ENCODE measurements around the gene HSPB2.

Gene HSPB2

GRCh38 chr11:111939836-111940604 lies 27.5 kb downstream of the HSPB2 start:
- no peak for DNase-seq

- DNase-seq, result no peak
These were observed 29.4 kb downstream of the HSPB2 start for GRCh38 chr11:111941963-111942362.

DNA sequence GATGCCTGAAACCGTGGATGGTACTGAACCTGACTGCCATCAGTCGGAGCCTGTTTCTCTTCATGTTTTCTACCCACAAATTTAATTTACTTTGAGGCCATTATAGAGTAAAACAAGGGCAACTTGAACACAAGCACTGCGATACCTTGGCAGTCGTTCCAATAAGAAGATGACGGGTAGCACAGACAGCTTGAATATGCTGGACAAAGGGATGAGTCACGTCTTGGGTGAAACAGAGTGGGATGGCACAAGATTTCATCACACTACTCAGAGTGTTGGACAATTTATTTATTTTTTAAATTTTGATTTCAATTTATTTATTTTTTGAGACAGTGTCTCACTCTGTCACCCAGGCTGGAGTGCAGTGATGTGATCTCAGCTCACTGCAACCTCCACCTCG lies 30.3 kb downstream of the HSPB2 start:
- DNase-seq, result no peak

GRCh38 chr11:111944139-111944538 lies 31.6 kb downstream of the HSPB2 start:
- no peak for DNase-seq

- no peak for DNase-seq
These were observed 32.1 kb downstream of the HSPB2 start for GRCh38 chr11:111944651-111945051.

- DNase-seq, result no peak
These were observed 32.7 kb downstream of the HSPB2 start for GRCh38 chr11:111945198-111945597.

GRCh38 chr11:111946499-111946898 lies 34.0 kb downstream of the HSPB2 start:
- no peak for DNase-seq

DNA sequence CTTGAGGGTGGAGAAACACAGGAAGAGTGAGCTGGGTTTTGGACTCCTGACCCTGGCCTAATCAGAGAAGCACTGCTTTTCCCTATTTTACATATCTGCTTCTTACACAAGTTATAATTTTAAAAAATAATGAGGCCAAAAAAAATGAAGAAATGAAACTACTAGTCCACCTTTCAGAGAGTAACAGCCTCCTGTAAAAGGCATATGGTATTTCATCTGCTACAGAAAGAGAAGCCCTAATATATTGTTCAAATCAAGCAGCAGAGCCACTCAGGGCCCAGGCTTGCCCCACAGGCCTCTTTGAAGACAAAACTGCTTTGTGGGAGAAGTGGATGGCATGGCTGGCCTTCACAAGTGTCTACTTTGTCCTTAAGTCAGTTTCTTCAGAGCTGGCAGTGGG lies 34.6 kb downstream of the HSPB2 start:
- no peak for DNase-seq

DNA sequence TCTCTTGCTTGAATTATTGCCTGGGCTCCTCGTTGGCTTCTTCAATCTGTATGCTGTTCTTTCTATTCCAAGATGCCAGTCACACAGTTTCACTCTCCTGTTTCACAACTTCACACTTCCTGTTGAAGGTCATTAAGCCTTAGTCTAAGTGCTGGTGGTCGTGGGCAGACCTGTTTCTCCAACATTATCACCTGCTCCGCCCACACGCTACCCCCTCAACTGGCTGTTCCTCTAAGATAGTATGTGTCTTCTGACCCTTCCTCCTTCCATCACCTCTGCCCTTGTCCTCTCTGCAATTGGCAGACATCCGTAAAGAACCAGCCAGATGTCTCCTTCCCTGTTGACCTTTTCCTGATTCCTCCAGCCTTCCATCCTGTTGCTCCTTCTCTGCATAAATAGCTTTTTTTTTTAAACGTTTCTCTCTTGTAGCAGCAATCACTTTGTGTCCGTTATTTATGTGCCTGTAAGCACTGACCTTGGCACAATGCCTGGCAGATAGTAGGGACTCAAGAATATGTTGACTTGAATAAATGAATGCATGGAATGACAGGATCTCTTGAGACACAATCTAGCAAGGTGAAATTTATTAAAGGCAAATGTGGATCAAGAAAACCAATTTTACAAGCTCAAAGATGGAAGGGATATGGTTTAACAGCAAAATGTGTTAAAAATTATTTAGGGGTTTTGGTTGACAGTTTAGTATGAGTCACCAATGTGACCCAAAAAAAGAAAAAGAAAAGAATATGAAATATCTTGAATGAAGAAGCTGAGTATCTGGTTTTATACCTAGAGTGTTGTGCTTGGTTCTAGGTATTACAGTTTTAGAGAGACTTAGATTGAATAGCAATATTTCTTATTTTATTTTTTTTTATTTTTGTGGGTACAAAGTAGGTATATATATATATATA lies 37.2 kb downstream of the HSPB2 start:
- no peak for DNase-seq

GRCh38 chr11:111951565-111951964 lies 39.0 kb downstream of the HSPB2 start:
- no peak for DNase-seq

DNA sequence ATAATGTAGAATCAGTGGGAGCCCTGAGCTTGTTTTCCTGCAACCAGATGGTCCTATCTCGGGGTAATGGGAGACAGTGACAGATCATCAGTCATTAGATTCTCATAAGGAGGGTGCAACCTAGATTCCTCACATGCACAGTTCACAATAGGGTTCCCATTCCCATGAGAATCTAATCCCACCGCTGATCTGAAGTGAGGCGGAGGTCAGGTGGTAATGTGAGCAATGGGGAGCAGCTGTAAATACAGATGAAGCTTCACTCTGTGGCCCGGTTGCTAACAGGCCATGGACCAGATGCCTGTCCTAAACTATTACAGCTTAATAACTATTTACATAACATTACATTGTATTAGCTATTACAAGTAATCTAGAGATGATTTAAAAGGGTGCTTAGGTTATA lies 41.6 kb downstream of the HSPB2 start:
- no peak for DNase-seq

DNA sequence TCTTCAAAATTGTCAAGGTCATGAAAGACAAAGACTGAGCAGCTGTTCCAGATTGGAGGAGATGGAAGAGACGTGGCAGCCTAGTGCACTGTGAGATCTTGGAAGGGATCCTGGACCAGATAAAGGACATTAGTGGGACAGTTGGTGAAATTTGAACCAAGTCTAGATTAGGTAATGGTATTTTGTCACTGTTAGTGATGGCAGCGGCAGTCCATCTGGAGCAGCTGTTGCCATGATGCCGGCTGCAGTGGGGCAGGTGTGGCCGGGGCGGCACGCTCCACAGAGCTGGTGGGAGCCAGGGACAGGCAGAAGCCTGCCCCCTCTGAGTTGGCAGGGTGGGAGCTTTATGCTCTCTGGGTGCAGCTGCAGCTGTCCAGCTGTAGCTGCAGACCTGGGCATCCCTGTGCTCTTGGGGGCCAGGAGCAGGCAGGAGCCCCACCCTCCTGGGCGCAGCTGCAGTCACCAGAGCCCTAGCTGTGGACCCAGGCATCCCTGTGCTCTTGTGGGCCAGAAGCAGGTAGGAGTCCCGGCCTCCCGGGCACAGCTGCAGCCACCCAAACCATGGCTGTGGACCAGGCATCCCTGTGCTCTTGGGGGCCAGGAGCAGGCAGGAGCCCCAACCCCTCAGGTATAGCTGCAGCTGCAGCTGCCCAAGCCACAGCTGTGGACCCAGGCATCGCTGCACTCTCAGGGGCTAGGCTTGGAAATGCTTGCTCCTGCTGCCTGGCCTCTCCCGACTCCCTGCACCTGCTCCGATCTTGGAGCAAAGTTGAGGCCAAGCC lies 45.3 kb downstream of the HSPB2 start:
- no peak for DNase-seq

DNA sequence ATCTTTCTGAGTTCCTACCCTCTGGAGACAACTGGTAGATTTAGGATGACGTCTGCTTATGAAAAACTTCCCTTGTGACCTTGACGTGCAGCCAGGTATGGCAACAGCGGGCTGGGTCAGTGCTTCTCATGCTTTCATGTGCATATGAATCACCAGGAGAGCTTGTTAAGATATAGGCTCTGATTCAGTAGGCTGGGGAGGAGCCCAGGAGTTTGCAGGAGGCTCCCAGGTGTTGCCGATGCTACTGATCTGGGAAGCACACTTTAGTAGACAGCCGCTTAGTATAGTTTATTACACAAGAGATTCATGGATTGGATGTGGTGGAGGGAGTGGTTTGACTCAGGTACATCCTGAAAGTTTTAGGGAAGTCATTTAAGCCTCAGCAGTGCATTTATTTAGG lies 48.4 kb downstream of the HSPB2 start:
- no peak for DNase-seq

GRCh38 chr11:111961389-111962300 lies 49.1 kb downstream of the HSPB2 start:
- no peak for DNase-seq

Measured in activated T-cell treated with anti-CD3 and anti-CD28 coated beads for 4 hours (primary cell).